Measurements from ENCODE around the gene LY6G6F. TPM values are rescaled to one million over a fixed set of nuclear protein-coding genes. Genes with fewer than 3 reads are reported as not detected.

Gene LY6G6F
- total RNA-seq, 2 experiments from 2014 or later = not detected

DNA sequence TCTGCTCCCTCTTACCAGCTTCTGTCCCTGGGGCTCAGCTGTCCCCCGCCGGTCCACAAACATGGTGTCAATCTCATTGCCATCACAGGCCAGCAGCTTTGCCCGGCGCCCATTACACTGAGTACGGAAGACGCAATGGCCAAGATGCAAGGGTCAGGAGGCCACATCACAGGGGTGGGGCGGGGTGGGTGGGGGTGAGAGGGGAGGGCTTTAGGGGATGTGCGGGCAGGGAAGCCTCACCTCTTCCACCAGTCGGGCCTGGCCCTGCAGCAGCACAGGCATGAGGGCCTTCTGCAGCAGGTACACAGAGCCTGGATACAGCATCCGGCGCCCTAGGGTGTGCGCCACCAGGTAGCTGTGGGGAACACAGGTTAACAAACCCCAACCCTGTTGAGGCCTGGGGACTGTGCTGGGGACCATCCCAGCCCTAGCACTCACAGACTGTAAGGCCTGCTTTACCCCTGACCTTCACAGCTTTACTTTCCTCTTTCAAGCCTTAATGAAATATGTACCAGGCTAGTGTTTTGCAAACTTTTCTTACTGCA is 15.0 kb upstream of the LY6G6F start:
- DNase-seq = no peak
- no peak overlapping the region for H3K4me3 Mint-ChIP-seq
- ChIA-PET POLR2A (interaction anchor here (0.9 to 1.1 kb wide), 2 partner anchors 33 to 268 kb away, joined by 3 to 6 read pairs; partner anchors contain the start of gene SKIC2), CTCF (interaction anchor here (1.9 kb wide), 1 partner anchor 12 kb away, joined by 9 read pairs; the partner anchor contains the start of gene ABHD16A)
- no peaks in the 10 kb centered on the region for H3K27me3 Mint-ChIP-seq (ENCODE audit: low read depth)
- ATAC-seq = no peak
- H3K36me3 Mint-ChIP-seq (ENCODE audit: low read depth) = peaks cover 41% of the 10 kb centered on the region
- peaks cover 4% of the 10 kb centered on the region for H3K4me1 Mint-ChIP-seq (ENCODE audit: low read depth)
- H3K9me3 Mint-ChIP-seq (ENCODE audit: insufficient read depth) = no peaks in the 10 kb centered on the region
- H3K27ac Mint-ChIP-seq = no peak overlapping the region

DNA sequence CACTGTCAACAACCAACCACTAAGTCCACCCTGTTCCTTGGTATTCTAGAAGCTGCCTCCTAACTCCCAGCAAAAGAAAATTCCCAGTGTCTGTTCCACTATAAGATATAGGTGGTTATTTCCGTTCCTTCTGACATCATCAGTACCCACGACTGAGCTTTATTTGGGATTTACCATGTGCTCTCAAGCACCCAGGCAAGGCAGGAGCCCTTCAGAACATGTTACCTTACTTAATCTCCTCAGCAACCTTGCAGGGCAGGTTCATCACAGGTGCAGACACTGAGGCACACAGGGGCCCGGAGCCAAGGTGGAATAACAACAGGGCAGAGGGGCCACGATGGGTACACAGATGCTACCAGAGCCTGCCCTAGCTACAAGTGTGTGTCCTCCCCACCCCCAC is 14.3 kb upstream of the LY6G6F start:
- ChIA-PET POLR2A (no interaction called here), CTCF (interaction anchor here (1.5 to 3.5 kb wide), 2 partner anchors 11 to 77 kb away, joined by 3 to 7 read pairs; partner anchors contain the start of gene ABHD16A)
- H3K4me1 Mint-ChIP-seq (ENCODE audit: low read depth) = peaks cover 5% of the 10 kb centered on the region
- H3K4me3 Mint-ChIP-seq = no peak overlapping the region
- H3K9me3 Mint-ChIP-seq (ENCODE audit: insufficient read depth) = no peaks in the 10 kb centered on the region
- H3K27ac Mint-ChIP-seq = no peak overlapping the region
- DNase-seq = no peak
- H3K36me3 Mint-ChIP-seq (ENCODE audit: low read depth) = peaks cover 46% of the 10 kb centered on the region
- H3K27me3 Mint-ChIP-seq (ENCODE audit: low read depth) = no peaks in the 10 kb centered on the region
- ATAC-seq = no peak

DNA sequence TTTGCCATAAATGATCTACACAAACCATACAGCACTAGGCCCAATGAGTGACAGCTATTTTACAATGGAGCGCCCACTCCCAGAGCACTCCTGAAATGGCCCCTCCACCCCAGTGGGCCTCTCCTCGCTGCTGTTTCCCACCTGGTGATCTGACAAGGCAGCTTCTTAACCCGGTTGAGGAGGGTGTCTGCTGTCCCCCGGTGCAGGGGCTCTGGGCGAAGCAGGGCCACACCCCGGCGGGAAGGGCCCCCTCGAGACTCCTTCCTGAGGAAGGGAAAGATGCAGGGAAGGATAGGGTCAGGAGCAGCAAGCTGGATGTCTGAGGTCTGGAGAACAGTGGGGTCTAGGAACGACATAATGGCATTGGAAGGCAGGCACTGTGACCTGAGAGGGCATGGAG is 13.8 kb upstream of the LY6G6F start:
- ChIA-PET POLR2A (no interaction called here), CTCF (interaction anchor here (1.5 to 3.5 kb wide), 2 partner anchors 10 to 77 kb away, joined by 3 to 7 read pairs; partner anchors contain the start of gene ABHD16A)
- no peak overlapping the region for H3K4me3 Mint-ChIP-seq
- peaks cover 47% of the 10 kb centered on the region for H3K36me3 Mint-ChIP-seq (ENCODE audit: low read depth)
- DNase-seq (no peak), ATAC-seq (no peak)
- no peaks in the 10 kb centered on the region for H3K9me3 Mint-ChIP-seq (ENCODE audit: insufficient read depth)
- H3K27me3 Mint-ChIP-seq (ENCODE audit: low read depth) = no peaks in the 10 kb centered on the region
- peaks cover 10% of the 10 kb centered on the region for H3K4me1 Mint-ChIP-seq (ENCODE audit: low read depth)
- no peak overlapping the region for H3K27ac Mint-ChIP-seq

DNA sequence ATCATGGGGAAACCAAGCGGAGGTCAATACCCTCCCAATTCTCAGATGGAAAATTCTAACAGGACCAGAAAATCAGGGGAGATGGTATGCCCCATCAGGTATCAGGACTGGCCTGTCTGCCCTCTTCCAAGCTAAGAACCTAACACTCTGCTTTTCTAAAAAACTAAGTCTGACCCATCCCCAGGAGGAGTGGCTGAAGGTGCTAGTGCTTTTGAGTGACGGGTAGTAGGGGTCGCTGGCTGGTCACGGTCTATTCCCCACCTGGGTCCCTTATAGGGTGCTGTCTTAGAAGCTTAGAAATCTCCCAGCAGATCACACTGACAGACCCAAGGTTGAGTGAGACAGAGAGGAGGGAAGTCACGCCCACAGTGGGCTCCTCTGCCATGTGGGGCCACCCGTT is 13.1 kb upstream of the LY6G6F start:
- no peaks in the 10 kb centered on the region for H3K9me3 Mint-ChIP-seq (ENCODE audit: insufficient read depth)
- peaks cover 10% of the 10 kb centered on the region for H3K4me1 Mint-ChIP-seq (ENCODE audit: low read depth)
- no peak overlapping the region for H3K27ac Mint-ChIP-seq
- ChIA-PET POLR2A (interaction anchor here (0.7 to 2.1 kb wide), 3 partner anchors 25 to 46 kb away, joined by 3 to 7 read pairs (median 5); partner anchors contain the start of genes GPANK1 and MSH5), CTCF (interaction anchor here (1.5 to 3.5 kb wide), 3 partner anchors 10 to 137 kb away, joined by 3 to 7 read pairs (median 5); partner anchors contain the start of gene ABHD16A)
- DNase-seq (no peak), ATAC-seq (no peak)
- no peaks in the 10 kb centered on the region for H3K27me3 Mint-ChIP-seq (ENCODE audit: low read depth)
- H3K4me3 Mint-ChIP-seq = no peak overlapping the region
- H3K36me3 Mint-ChIP-seq (ENCODE audit: low read depth) = peaks cover 48% of the 10 kb centered on the region

DNA sequence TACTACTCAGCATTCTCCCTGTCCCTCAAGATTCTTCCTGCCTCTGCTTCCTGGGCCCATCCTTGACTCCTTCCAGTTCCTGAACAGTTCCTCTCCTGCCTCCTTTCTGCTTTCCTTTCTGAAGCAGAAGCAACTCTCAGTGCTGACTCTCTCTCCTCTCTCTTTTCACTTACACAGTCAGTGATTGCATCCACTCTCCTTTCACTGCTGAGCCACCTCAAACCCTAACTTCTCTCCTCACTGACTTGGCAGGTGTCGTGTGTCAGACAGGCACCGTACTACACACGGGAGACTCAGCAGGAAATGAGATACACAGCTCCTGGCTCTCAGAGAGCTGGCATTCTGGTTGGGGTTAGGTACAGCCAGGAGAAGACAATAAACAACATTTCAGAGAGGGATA is 9.1 kb upstream of the LY6G6F start:
- no peak for ATAC-seq
- no peaks in the 10 kb centered on the region for H3K9me3 Mint-ChIP-seq (ENCODE audit: insufficient read depth)
- no peaks in the 10 kb centered on the region for H3K27me3 Mint-ChIP-seq (ENCODE audit: low read depth)
- peaks cover 19% of the 10 kb centered on the region for H3K4me1 Mint-ChIP-seq (ENCODE audit: low read depth)
- no peak overlapping the region for H3K4me3 Mint-ChIP-seq
- ChIA-PET CTCF (interaction anchor here (1.0 kb wide), 1 partner anchor 32 kb away, joined by 3 read pairs; no protein-coding TSS in a partner anchor), POLR2A (no interaction called here)
- DNase-seq = no peak
- peaks cover 47% of the 10 kb centered on the region for H3K36me3 Mint-ChIP-seq (ENCODE audit: low read depth)
- peak overlapping the region; percentile 31 for H3K27ac Mint-ChIP-seq

DNA sequence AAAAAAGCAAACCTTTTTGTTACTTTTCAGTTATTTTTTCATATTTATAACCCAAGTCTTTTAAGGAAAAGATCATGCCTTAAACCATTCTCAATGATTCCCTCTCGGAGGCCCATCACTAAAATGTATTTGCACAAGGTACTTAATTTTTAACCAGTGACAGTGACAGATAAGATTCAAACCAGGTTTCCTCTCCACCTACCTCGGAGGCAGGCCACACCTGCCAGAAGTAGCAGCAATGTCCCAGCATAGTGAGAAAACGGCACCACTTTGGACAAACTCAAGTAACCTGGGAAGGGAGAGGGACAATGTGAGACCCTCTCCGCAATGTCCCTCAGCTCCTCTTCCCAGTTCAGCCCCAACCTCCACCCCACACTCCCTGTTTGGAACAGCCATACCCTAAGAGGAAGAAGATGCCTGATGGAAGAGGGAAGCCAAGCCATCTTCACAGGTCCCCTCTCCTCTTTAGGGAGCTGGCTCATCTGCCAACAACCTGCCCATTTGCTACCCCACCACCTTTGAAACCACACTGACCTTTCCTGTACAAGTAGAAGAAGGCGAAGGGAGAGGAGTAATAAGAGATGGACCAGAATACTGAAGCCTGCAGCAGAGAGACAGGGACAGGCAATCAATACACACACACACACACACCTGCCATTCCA is 5.8 kb upstream of the LY6G6F start:
- CTCF ChIA-PET = interaction anchor here (2.2 kb wide), 1 partner anchor 69 kb away, joined by 5 read pairs; no protein-coding TSS in a partner anchor
- peaks cover 34% of the 10 kb centered on the region for H3K36me3 Mint-ChIP-seq (ENCODE audit: low read depth)
- DNase-seq = no peak
- H3K27me3 Mint-ChIP-seq (ENCODE audit: low read depth) = no peaks in the 10 kb centered on the region
- peak overlapping the region; percentile 97 for H3K4me3 Mint-ChIP-seq
- no peaks in the 10 kb centered on the region for H3K9me3 Mint-ChIP-seq (ENCODE audit: insufficient read depth)
- ATAC-seq = no peak
- peaks cover 25% of the 10 kb centered on the region for H3K4me1 Mint-ChIP-seq (ENCODE audit: low read depth)
- peak overlapping the region; percentile 58 for H3K27ac Mint-ChIP-seq
- POLR2A ChIA-PET = no interaction called here

DNA sequence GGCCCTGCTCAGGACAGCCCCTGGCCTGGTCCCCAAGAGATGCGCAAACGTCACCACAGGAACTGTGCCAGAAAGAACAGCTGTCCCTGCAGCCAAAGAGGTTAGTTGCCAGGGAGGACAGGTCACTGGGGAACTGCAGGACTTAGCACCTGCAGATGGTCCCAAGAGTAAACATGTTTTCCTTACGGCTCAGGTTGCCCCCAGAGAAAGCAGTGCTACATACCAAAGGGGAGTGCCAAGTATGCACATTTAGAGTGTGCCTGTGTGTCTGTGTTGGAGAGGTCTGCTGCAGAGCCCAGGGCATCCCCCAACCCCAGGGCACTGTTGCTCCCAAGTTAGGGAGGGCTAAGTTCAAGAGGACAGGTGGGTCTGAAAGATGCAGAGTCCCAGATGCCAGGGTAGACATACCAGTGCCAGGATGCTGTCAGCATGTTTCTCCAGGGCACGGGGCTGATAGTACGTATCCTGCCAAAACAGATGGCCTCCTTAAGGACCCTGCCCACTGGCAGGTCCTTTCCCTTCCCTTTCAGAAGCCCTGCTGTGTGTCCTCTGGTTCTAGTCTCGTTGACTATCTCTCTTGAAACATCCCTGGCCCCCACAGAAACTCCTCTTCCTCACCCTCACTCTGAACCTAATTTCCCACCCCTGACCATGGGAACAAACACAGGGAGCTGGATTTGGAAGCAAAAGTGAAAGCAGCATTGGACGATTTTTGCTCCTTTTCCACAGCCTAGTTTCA is 4.8 kb upstream of the LY6G6F start:
- peak overlapping the region; percentile 95 for H3K27ac Mint-ChIP-seq
- peaks cover 31% of the 10 kb centered on the region for H3K36me3 Mint-ChIP-seq (ENCODE audit: low read depth)
- peaks cover 25% of the 10 kb centered on the region for H3K4me1 Mint-ChIP-seq (ENCODE audit: low read depth)
- CTCF ChIA-PET = interaction anchor here (2.8 kb wide), 1 partner anchor 11 kb away, joined by 9 read pairs; no protein-coding TSS in a partner anchor
- peak overlapping the region; percentile 97 for H3K4me3 Mint-ChIP-seq
- H3K9me3 Mint-ChIP-seq (ENCODE audit: insufficient read depth) = no peaks in the 10 kb centered on the region
- no peak for DNase-seq
- POLR2A ChIA-PET = interaction anchor here (0.7 to 2.3 kb wide), 5 partner anchors 34 to 160 kb away, joined by 3 to 20 read pairs (median 8); partner anchors contain the start of genes CLIC1, CSNK2B, DDX39B and GPANK1
- ATAC-seq = no peak
- H3K27me3 Mint-ChIP-seq (ENCODE audit: low read depth) = no peaks in the 10 kb centered on the region

DNA sequence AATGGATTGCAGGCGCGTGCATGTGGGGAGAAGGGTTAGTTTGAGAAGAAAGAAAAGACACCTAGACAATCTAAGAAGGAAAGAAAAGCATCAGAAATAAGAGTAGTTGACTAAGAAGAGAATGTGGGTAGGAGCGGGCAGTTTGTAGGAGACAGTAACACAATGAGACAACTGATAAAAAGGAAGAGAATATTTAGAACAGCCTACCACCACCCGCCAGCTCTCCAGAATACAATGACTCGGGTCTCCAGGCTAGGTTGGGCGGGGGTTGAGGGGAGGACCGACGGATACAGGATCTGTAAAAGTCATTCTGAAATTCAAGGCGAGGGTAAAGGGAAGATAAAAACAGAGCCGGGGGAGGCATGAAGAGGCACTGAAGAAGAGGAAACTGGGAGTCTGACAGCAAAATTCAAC is 4.3 kb upstream of the LY6G6F start:
- ATAC-seq (peak; percentile 2), DNase-seq (peak; percentile 44)
- Mint-ChIP-seq H3K27me3 (ENCODE audit: low read depth) (no peaks in the 10 kb centered on the region), H3K9me3 (ENCODE audit: insufficient read depth) (no peaks in the 10 kb centered on the region), H3K4me3 (peak overlapping the region; percentile 97), H3K27ac (peak overlapping the region; percentile 95), H3K4me1 (ENCODE audit: low read depth) (peaks cover 24% of the 10 kb centered on the region), H3K36me3 (ENCODE audit: low read depth) (peaks cover 26% of the 10 kb centered on the region)
- ChIA-PET CTCF (interaction anchor here (1.1 to 2.8 kb wide), 8 partner anchors 10 to 151 kb away, joined by 3 to 9 read pairs (median 6); no protein-coding TSS in a partner anchor), POLR2A (interaction anchor here (0.7 to 2.3 kb wide), 9 partner anchors 11 to 161 kb away, joined by 3 to 20 read pairs (median 6); partner anchors contain the start of genes APOM, C6orf47, CLIC1 and CSNK2B)

DNA sequence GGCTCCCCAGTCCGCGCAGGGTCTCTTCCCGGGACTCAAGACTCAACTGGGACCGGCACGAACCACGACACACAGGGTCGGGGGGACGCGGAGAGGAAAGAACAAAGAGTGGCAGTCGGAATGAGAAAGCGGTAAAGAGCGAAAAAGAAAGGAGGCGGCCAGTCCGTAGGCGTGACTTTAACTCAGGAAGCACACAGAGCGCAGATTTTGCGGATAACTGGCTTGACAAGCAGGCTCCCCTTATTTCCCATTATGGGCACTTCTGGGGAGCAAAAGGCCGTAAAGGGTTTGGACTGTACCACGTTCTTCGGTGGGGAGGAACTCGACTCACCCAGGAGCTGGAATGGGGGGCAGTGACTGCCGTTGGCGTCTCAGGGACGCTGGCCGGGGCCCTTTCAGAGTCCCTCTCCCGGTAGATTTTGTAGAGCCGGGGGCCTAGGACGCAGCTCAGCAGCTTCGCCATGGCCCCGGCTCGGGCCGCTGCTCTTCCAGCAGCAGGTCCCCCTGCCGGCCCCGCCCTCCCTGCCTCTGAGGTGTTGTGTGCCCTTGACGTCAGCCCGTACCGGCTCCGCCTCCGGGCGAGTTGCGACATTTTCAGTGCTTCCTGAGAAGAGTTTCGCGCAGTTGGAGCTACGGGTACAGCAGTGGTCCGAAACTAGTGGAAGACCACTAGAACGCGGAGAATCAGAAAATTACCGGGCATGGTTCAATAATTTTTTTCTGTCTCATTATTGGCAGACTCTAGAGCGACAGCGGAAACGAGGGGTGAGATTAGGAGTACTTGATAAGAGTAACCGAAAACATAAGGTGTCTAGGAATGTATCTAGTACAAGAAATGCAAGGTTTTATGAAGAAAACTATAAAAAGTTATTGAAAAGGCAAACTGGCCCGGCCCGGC is 3.6 kb upstream of the LY6G6F start, which contains the start of gene ABHD16A:
ABHD16A (minus strand) TSS at position 506 of the 898 bp plus-strand sequence; CDS start at position 463, 43 bp downstream.
- H3K9me3 Mint-ChIP-seq (ENCODE audit: insufficient read depth) = no peaks in the 10 kb centered on the region
- H3K4me3 Mint-ChIP-seq = peak within 1 kb of the TSS; percentile 97
- peaks cover 21% of the 10 kb centered on the region for H3K36me3 Mint-ChIP-seq (ENCODE audit: low read depth)
- POLR2A ChIA-PET = interaction anchor here (0.5 to 2.3 kb wide), 13 partner anchors 8 to 132 kb away, joined by 3 to 20 read pairs (median 6); partner anchors contain the start of genes APOM, C6orf47, CLIC1 and CSNK2B
- peaks cover 19% of the 10 kb centered on the region for H3K4me1 Mint-ChIP-seq (ENCODE audit: low read depth)
- ATAC-seq = peak; percentile 96
- peak; percentile 99 for DNase-seq
- peak within 1 kb of the TSS; percentile 95 for H3K27ac Mint-ChIP-seq
- CTCF ChIA-PET = interaction anchor here (0.7 to 2.8 kb wide), 15 partner anchors 9 to 152 kb away, joined by 3 to 9 read pairs (median 4); partner anchors contain the start of genes LSM2 and LY6G5C
- H3K27me3 Mint-ChIP-seq (ENCODE audit: low read depth) = no peaks in the 10 kb centered on the region

DNA sequence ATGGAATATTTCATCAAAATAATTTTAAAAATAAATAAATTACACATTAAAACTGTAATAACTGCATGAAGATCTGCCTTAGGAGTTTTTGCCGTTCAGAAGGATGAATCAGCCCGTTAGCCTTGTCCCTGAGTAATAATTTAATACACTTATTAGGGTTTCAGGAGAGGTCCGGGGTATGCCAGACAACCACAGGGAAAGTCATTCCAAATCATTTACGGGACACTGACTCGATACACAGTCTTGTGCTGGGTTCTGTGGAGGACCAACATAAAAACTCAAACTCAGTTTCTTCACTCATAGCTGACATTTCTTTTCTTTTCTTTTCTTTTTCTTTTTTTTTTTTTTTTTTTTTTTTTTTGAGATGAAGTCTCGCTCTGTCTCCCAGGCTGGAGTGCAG is 735 bp upstream of the LY6G6F start:
- no peak overlapping the region for H3K4me3 Mint-ChIP-seq
- H3K27ac Mint-ChIP-seq = no peak overlapping the region
- H3K9me3 Mint-ChIP-seq (ENCODE audit: insufficient read depth) = no peaks in the 10 kb centered on the region
- ATAC-seq = no peak
- peaks cover 9% of the 10 kb centered on the region for H3K36me3 Mint-ChIP-seq (ENCODE audit: low read depth)
- ChIA-PET CTCF (no interaction called here), POLR2A (no interaction called here)
- H3K4me1 Mint-ChIP-seq (ENCODE audit: low read depth) = peaks cover 23% of the 10 kb centered on the region
- no peaks in the 10 kb centered on the region for H3K27me3 Mint-ChIP-seq (ENCODE audit: low read depth)
- DNase-seq = no peak

Measured in activated CD8-positive, alpha-beta T cell treated with anti-CD3 and anti-CD28 coated beads, Interleukin-2, amount 10 ng/mL, durations not matched to agents 7 days and 5 days (primary cell).